SKM-1 treated with dmso at 0.1 percent for 144 hours (cell line): ENCODE measurements around the gene PRND.
"Not testable (repeated sequence)": the region's sequence is repeated elsewhere in the genome, so short reads cannot be mapped to it uniquely, and the experiment has no call there.

ENCODE experiments used
- DNase-seq: peaks from one replicate; lab custom pipeline; 2025; ENCODE audit not compliant: unreplicated experiment; lab: John Stamatoyannopoulos, UW

Gene PRND

GRCh38 chr20:4708036-4708435, 13.7 kb upstream of the PRND start:
- no peak for DNase-seq

DNA sequence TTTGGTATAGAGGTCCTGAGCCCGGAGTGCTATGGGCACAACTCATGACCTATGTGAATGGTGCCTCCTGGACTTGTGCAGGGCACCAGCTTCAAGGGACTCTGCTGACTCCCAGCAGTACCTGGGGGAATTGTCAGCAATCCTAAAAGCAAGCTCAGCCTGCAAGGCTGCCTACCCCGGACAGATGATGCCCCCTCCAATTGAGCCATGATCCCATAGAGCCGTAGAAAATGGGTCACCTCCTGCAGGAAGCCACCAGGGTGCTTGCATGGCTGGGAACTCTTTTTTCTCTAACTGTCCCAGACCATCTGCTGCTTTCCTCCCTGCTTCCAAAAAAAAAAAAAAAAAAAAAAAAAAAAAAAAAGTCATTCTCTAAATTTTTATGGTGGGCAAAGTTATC, 12.9 kb upstream of the PRND start:
- DNase-seq = no peak

- DNase-seq = no peak
Observed at GRCh38 chr20:4709261-4710105, 12.2 kb upstream of the PRND start.

- no peak for DNase-seq
Observed at GRCh38 chr20:4710106-4710475, 11.6 kb upstream of the PRND start.

DNA sequence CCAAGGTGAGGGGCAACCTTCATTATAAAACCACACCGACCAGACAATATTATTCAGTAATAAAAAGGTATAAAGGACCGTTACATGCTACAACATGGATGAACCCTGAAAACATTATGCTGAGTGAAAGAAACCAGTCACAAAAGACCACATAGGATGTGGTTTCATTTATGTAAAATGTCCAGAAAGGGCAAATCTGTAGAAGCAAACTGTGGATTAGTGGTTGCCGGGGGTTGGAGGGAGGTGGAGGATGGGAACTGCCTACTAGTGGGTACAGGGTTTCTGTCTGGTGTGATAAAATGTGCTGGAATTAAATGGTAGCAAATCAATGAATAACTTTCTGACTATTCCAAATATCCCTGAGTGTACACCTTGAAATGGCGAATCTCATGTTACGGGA, 10.2 kb upstream of the PRND start:
- no peak for DNase-seq

- DNase-seq = no peak
Observed at GRCh38 chr20:4713401-4713800, 8.3 kb upstream of the PRND start.

DNA sequence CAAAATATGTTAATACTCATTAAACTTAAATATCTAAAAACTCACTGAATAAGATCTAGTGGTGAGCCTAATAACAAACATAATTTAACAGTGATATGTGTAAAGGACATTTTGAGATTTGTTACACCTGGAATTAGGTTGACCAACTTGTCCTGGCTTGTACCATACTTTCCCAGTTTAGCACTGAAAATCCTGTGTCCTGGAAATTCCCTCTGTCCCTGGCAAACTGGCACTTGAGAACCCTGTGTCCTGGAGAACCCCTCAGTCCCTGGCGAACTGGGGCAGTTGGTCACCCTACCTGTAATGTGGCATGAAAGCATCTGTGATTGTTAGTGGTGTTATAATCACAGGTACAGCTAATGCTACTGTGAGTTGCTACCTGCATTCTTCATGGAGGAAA, 6.9 kb upstream of the PRND start:
- no peak for DNase-seq

DNA sequence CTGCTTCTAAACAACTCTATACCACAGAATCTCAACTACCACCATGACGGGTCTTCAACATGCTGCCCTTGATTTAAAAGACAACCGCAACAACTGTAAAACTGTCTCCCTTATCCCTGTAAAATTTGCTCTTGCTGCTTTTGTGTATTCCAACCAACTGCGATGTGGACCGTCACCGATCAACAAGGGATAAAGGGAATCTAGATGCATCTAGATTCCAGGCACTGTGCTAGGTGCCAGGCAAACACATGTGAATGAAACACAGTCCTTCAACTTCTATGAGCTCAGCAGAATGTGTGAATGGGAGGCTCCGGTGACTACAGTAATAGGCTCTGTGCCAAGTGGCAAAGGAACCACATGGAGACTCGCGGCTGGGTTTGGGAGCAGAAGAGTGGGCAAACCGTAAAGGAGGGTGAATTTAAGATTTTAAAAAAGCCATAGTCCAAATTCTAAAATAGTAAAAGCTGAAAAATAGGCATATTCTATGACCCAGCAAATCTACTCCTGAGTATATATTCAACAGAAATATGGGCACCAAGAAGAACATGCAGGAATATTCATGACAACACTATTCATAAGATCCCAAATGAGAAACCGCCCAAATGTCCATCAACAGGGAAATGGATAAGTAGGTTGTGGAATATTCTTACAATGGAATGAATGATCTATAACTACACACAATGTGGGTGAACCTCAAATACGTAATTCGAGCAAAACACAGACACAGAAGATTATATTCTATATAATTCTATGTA, 3.7 kb upstream of the PRND start:
- DNase-seq = no peak

DNA sequence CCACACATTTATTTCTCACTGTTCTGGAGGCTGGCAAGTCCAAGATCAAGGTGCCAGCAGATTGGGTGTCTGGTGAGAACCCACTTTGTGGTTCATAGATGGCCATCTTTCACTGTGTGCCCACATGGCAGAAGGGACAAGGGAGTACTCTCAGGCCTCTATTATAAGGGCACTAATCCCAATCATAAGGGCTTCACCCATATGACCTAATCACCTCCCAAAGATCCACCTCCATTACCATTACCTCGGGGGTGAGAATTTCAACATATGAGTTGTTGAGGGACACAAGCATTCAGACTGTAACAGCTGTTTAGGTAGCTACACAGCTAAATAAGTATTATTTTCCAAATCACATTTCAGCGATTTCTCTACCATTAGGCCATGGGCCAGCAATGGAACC, 2.5 kb upstream of the PRND start:
- no peak for DNase-seq

DNA sequence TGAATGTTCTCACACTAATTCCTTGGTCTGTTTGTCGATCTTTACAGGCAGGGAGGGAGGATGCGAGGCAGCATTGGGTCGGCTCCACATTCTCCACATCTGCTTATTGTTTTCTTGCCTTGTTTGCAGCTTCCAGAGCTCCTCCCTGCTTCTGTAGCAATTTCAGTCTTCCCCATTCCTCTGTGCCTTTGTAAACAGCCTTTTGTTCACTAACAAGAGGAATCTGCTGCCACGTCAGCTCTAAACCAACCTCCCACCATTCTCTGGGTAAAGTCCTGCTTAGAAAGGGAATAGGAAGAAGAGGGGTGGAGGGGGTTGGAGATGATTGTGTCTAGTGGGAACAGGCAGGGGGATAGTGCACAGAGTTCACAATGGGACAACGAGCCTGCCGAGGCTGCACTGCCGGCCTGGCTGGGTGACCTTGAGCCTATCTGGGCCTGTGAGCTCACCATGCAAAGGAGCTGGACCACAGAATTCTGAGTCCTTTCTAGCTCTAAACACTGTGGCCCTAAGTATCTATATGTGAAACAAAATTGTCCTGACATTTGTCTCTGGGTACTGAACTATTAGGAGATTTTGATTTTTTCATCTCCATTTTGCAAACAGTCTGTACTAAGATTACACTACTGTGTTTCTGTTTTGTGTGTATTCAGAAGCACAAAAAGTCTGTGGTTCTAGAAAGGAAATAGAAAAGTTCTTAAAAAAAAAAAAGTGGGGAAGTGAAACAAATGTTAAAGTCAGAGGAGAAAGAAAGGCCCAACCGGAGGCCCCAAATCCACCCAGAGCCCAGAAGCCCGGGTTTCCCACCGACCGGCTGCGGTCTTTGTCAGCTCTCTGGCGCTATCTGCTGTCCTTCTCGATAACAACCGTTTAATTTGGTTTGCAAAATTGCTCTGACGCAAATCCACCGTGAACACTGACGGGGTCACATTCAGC, 1.4 kb upstream of the PRND start:
- DNase-seq = peak; percentile 59

DNA sequence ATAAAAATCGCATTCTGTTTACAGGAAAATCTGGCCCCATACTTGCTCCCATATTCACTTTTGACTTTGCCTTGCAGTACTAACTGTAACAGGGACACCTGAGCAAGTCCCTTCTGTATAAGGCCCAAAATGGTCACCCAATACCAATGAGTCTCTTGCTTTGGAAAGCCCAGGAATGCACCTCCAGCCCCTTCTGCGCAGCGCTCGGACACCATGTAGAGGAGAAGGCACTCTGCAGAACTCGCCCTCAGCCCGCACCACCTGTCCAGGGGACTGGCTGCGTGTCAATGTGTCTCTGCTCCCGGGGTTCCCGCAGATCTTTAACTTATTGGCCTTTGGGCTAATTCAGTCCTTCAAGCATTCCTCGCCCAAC, 746 bp upstream of the PRND start:
- no peak for DNase-seq

GRCh38 chr20:4722571-4722970, 862 bp downstream of the PRND start:
- no peak for DNase-seq

- DNase-seq = no peak
Observed at GRCh38 chr20:4722993-4723392, 1.3 kb downstream of the PRND start.

DNA sequence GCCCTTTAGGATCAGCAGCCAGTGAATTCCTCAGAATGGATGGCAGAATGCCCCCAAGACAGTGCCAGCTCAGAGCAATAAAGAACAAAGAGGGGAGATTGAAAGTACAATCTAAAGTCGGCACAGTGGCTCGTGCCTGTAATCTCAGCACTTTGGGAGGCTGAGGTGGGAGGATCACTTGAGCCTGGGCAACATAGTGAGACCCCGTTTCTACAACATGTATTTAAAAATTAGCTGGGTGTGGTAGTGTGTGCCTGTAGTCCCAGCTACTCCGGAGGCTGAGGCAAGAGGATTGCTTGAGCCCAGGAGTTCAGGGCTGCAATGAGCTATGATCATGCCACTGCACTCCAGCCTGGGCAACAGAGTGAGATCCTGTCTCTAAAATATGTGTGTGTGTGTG, 1.8 kb downstream of the PRND start:
- not testable (repeated sequence) for DNase-seq

GRCh38 chr20:4724459-4725262, 3.0 kb downstream of the PRND start:
- no peak for DNase-seq

DNA sequence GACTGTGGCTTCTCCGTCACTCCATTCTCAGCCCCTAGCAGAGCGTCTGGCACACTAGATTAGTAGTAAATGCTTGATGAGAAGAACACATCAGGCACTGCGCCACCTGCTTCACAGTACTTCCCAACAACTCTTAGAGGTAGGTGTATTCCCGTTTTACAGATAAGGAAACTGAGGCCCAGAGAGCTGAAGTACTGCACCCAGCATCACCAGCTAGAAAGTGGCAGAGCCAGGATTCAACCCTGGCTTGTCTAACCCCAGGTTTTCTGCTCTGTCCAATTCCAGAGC, 3.5 kb downstream of the PRND start:
- no peak for DNase-seq

DNA sequence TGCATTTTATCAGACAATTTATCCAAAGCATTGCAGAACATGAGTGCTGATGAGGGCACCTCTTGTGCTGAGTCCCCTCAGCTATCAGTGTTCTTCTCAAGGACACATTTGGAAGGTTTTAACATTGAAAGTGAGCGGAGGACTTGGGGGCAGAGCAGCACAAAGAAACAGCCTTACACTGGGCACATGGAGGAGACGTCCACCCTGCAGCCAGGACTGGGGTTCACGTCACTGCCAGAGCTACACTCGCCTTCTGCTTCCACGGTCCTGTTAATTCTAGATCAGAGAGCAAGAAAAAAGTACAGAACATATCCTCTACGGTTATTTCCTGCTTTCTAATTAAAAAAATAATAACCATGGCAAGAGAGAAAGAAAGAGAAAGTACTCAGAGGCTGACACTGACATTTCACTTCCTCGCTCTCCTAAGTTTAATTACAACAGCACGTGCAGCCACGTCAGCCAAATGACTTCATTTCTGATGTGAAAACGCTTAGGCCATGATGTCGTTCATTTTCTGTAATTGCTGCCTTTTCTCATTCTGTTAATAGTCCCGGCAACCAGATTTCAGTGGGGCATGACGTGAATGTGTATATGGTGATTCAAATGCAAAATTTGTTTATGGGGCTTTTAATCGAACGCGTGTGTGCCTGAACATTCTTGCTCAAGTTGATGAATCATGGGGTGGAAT, 5.1 kb downstream of the PRND start:
- DNase-seq = no peak

GRCh38 chr20:4728120-4728760, 6.5 kb downstream of the PRND start:
- no peak for DNase-seq

DNA sequence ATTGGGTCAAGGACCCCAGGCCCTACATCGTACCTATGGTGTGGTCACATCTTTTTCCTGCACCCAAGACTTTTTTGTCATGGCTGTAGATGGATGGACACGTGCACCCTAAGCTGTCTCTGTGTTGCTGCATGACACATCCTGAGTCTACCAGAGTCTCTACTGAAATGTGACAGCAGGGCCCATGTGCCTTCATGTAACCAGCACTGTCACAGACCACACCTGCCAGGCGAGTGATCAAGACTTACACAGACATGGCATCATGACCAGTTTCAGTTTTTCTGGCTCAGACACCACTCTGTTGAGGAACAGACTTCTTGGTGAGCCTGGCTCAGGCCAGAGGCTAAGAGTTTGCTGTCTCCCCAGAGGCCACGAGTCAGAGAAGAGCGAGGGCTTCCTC, 7.6 kb downstream of the PRND start:
- DNase-seq = no peak

DNA sequence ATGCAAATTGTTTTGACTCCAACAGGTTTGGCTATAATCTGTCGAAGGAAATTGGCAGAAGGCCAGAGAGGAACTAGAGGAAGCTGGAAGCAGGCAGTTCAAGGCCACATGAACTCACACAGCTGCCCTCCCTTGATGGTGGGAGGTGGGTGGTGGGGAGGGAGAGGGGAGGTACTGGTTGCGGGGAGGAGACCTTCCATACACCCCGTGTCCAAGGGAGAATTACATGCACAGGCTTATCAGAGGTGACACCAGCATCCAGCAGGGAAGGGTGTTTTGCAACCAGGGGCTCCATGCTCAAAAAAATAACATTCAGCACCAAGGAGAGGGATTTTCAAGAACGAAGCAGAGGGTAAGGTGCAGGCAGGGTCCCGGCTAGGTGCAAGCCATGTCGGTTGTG, 9.1 kb downstream of the PRND start:
- no peak for DNase-seq
